ENCODE results near the gene RALBP1.
"Not testable (repeated sequence)": the region's sequence is repeated elsewhere in the genome, so short reads cannot be mapped to it uniquely, and the experiment has no call there.

RALBP1 gene

DNA sequence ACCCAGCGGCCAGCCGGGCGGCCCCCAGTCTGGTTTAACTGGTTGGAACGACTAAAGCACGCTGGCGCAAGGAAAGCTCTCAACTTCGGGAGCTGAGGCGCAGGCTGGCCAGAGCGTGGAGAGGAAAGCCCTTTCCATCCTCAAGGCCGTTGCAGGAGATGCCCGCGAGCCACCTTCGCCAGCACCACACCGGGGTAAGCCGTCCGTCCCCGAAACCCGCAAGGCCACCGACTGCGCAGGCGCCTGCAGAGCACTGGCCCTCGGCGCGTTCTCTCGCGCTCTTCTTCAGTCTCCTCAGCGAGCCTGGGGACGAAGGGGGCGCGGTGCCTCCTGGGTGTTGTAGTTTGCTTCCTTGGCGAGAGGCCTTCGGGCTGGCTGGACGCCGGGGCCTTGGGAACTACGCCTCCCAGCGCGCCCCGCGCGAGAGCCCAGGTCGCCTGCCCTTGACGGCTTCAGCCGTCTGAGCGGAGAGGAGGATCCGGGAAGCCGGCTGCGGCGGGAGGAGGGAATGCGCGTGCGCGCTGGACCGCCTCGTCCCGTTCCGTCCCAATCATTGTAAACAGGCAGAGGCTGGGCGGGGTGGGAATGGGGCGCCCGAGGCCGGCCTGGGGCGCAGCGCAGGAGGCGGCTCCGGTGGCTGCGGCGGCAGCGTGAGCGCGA lies at the start of gene RALBP1:
TSS of gene RALBP1 (plus strand) at position 531 of the 660 bp plus-strand sequence. CDS start 37,533 bp downstream, outside the sequence.
- DNase-seq, result peak; percentile 98

DNA sequence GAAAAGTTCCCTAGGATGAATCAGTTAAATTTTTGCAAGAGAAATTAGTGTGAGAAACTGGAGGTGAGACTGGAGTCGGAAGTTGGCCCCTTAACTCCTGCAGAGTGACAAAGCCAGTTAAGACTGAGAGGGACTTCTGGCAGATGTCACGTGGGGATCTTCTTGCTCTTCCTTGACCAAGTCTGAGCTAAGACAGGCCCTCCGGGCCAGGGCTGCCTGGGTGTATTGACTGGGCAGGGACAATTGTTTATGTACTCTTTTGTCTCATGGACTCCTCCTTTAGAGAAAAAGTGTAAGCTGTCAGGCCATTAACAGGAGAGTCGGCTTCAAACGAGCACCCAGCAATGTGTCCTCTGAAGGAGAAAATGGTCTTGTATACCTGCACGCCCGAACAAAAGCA lies 48.6 kb upstream of the RALBP1 start:
- no peak for DNase-seq

DNA sequence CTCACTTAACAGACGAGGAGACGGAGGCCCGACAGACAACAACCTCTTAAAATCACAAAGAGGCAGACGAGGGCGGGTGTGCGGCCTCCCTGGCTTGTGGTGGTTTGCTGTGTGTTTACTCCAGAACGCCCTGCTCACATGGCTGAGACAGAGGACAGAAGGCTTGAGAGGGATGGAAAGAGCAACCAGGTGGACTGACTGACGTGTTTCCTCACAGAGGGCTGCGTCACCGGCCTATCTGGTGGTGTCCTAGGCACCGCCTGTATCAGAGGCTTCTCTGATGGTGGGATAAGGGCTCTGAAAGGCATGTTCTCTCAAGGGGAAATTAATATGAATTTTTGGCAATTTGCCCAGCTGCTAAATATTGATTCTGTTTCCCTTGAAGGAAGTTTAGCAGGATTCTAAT lies 47.0 kb upstream of the RALBP1 start:
- no peak for DNase-seq

DNA sequence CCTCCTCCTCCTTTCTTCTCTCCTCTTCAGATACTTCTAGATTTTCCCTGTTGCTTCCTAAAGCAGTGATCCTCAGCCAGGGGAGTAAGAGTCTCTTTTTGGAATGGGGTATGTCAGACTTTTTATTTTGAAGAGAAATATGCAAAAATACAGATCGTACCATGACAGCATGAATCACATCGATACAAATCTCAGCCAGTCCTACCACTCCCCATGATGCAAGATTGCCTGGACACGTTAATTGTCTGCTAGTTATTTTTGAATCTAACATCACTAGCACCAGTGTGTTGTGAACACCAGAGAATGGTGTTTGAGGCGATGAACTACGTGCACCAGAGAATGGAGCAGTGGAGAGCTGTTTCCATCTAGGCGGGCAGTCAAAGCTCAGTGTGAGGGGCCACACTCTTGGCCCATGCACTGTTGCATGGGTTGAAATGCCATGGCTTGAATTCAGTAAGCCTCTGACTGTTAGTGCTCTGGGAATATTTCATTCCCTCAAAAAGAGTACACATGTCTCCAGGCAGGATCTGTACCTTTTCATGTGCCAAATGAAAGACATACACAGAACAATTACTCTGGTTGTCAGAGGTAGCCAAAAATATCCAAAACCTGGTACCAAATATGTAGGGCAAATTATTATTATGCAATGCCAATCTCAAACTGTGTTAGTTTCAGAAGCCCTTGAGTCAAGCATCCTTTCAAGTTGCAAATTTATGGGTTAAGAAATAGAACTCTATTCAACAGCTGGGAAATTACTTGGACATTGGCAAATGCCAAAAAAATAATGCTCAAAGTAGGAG lies 46.3 kb upstream of the RALBP1 start:
- no peak for DNase-seq

DNA sequence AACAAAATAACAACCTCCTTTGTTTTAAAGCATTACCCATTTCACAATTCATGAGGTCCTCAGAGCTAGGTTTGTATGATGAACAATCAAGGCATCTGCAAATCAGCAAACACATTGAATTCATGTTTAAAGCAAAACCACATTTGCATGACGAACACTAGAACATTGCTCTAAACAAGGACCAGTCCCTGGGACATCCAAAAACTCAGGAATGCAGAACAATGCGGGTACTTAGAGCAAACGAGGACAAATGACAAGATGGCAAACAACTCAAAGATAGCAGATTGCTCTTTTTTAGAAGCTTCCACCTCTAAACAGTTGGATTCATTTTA lies 45.7 kb upstream of the RALBP1 start:
- DNase-seq, result no peak

DNA sequence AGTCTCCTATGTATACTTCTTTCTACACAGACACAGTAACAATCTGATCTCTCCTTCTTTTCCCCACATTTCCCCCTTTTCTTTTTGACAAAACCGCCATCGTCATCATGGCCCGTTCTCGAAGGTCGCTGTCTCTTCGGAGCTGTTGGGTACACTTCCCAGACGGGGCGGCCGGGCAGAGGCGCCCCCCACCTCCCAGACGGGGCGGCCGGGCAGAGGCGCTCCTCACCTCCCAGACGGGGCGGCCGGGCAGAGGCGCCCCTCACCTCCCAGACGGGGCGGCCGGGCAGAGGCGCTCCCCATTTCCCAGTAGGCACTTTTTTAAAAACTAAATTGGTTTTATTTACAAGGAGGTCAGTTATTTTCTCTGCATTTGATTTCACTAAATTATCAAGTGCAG lies 45.0 kb upstream of the RALBP1 start:
- not testable (repeated sequence) for DNase-seq

DNA sequence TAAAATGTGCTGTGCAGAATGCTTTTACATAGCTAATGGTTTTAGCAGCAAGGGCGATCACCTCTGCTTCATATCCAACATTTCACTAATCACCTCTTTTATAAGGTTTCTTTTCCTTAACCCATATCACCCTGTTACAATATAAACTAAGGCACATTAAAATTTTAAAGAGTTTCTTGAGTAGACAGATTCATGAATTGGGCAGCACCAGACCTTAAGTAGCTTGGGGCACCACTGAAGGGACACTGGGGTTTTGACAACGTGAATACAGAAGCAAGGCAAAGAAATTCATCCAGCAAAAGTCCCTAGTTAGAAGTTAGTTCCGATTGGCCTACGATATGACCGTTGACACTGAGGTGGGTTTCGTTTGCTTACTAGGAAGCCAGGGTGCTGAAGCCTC lies 44.0 kb upstream of the RALBP1 start:
- DNase-seq, result no peak

DNA sequence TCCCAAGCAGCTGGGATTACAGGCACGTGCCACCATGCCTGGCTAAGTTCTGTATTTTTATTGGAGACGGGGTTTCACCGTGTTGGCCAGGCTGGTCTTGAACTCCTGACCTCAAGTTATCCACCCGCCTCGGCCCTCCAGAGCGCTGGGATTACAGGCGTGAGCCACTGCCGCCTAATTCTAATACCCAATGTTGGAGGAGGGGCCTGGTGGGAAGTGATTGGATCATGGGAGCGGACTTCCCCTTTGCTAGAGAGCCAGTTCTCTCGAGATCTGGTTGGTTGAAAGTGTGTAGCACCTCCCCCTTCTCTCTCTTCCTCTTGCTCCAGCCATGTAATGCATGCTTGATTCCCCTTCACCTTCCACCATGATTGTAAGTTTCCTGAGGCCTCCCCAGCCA lies 42.2 kb upstream of the RALBP1 start:
- DNase-seq, result not testable (repeated sequence)

DNA sequence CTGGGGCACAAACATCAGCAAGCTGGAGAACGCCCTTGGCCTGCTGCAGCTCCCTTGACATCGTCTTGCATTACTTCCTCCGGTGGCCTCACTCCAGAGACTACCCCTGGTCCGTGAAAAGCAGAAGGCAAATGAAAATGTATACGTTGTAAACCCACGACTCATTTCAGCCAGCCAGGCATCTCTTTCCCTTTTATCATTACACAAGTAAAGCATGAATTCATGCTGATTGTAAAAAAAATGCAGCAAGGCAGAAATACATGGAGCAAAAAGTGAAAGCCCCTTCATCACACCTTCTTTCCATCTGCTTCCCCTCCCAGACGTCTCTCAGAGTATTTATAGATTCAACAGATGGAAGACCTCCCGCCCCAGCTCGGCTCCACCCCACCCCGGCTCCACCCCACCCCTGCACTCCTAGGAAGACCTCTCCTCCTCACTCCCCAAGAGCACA lies 41.6 kb upstream of the RALBP1 start:
- no peak for DNase-seq

DNA sequence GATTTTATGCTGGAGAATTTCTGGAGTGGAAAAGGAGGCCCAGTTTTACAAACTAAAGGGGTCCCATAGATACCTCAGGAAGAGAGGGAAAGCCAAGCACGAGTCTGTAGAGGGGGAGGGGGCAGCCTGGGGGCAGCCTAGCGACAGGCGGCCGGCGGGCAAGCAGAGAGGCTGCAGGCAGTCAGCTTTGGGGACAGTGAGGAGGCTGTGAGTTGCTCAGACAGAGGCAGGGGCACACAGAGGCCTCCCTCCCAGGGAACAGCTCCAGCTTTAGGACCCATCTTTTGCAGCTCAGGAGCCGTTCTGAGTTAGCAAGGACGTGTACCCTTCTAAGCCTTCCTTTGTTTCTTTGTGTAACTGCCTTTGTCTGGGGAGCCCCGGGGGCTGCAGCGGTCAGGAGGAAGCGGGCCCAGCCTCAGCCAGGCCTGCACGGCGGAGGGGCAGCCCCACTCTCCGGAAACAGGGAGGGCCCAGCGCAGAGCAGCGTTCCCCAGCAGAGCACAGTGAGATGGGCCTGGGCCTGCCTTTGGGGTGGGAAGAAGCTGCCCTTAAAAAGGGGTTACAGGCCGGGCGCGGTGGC lies 41.1 kb upstream of the RALBP1 start:
- no peak for DNase-seq

DNA sequence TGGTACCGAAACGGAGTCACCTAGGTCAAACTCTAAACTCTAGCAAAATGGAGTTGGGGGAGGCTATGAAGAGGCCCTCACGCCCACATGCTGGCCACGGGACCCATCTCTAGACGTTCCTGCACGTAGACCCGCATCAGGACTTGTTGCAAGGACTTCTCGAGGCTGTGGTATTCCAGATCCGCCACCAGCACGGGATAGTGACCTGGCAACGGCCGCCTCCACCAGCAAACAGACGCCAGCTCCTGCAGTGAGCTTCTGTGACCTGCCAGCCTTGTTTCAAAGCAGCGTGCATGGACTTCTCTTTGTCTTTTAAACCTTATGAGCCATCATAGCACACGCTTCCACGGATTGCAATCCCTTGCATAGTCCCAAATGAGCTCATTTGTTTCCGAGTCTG lies 40.3 kb upstream of the RALBP1 start:
- DNase-seq, result no peak

DNA sequence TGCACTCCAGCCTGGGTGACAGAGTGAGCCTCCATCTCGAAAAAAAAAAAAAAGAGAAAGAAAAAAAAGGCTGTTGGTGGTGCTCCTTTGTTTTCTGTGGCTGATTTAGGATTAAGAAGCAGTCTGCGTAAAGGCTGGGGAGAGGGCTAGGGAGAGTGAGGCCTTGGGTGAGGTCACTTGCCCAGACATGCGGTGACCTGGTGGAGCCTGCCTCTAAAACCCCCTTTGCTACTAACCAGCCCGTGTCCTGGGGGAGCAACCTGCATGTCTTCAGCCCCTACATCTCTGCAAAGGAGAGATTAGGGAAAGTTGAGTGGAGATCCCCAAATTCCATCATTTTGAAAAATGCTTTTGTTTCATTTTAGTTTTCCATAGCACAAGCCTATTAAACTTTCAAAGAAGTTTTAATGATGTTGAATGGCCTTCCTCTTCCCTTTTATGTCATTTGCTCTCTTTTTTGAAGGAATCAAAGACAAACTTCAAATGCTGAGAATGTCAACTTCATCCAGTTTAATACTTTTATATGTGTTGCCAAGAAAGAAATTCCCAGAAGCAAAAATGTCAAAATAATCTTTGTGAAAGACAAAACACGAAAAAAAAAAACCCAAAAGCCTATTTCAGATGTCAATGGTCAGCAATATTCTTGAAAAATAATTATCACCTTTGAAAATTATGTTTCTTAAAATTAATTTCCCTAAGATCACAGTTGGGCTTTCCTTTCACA lies 38.9 kb upstream of the RALBP1 start:
- DNase-seq, result no peak

DNA sequence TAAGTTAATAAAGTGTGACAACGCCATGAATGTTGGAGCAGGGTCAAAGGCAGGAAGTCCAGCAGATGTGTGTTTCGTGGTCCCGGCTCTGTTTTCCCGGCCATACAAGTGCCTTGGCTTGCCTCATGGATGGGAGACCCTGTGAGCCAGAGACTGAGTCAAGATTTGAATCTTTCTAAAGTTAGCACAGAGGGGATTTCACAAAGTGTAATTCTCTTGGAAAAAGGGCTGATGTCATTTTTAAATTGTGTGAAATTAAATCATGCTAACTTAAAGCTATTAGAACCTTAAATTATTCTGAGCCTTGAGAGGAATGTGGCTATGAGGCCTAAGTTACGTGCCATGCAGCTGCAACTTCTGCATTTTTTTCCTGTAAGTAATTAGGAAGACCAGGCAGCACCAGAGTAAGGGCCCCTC lies 38.3 kb upstream of the RALBP1 start:
- DNase-seq, result no peak

DNA sequence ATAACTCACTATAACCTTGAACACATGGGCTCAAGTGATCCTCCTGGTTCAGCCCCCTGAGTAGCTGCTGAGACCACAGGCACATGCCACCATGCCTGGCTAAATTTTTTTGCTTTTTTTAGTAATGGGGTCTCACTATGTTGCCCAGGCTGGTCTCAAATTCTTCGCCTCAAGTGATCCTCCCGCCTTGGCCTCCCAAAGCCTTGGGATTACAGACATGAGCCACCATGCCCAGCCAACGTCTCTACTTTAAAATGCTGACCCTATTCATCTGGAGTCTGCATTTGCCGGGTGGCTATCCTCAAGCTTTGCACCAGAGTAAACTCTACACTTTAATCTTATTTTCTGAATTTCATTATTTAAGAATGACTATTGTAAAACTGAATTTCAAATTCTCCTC lies 37.6 kb upstream of the RALBP1 start:
- no peak for DNase-seq

DNA sequence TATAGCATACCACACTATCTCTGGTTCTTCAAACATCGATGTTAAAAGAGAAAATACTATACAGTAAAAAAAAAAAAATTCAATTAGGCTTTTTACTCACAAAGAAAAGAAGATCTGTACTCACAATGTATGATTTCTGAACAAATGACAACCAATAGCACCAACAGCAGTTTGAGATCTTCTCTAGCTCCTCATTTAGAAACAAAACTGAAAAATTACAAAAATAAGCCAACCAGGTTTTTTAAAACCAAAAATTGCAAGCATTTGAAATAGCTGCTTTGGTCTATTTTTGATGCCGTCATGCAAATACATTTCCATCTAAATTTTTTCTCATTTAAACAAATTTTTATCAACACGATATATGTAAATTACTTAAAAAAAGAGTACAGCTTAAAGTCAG lies 34.3 kb upstream of the RALBP1 start:
- no peak for DNase-seq

DNA sequence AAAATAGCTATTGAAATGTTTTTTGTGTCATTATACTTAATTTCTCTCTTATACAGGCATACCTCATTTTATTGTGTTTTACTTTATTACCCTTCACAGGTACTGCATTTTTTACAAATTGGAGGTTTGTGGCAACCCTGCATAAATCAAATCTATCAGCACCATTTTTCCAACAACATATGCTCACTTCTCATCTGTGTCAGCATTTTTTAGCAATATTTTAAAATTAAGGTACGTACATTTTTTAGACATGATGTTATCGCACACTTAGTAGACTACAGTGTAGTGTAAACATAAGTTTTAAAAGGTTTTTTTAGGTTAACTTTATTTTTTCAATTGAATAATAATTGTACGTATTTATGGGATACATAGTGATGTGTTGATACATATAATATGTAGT lies 30.8 kb upstream of the RALBP1 start:
- no peak for DNase-seq

DNA sequence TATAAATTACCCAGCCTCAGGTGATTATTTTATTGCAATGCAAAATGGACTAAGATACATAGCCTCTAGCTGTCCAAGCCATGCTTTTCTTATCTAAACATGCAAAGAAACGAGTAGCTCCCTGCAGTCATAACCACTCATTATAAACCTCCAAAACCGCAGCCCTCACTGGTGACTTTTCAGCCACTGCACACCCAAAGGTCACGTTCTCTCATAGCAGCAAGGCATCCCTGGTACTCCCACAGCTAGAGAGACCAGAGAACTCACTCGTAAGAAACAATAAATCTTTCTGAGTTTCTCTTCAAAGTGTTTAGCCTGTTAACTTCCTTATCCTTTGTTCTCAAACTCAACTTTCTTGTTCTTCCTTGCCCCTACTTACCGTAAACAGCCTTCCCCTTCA lies 28.5 kb upstream of the RALBP1 start:
- DNase-seq, result no peak

DNA sequence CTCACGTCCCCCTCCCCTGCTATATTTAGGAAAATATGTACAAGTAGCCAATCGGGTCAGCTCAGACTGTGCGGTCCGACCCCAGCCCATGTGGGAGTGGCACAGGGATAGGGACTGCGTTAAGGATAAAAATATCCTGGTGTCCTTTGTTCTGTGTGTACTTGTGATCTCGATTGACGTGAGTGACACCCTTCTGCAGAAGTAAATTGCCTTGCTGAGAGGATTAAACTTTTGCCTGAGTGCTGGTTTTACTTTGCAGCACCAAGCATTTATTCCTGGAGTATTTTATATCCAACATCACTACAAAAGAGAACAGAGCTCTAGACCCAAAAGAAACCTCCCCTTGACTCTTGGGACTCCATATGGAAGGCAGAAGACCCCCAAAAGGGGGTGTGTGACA lies 28.0 kb upstream of the RALBP1 start:
- DNase-seq, result no peak

DNA sequence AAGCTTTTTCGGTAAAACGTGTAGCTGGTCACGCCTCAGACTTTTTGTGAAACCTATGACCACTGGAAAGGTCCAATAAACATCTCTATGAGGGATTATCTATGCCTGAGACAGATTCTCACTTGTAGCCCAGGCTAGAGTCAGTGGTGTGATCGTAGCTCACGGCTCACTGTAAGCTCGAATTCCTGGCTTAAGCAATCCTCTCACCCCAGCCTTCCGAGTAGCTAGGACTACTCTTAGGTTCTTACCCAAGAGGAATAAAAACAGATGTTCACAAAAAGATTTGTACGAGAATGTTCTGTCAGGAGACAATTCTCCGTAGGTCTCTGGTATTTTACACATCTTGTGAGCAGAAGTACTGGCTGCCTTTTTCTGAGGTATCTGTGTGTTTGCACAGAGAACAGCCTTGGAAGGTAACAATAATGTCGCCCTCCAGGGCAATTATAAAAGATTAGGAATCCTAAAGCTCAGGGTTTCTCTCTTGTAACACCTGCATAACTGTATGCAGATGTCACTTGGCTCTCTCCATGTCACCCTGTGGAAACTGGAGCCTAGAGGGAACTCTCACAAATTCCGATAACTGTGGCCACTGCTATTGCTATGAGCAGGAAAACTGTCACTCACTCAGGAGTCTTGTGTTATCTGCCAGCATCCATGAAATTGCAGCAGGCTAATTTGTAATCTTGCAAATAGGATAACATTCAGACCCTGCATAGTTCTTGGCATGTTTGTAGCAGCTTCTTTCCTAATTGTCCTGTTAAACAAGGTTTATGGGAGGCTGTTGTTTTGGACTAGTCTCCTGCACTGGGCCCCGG lies 25.5 kb upstream of the RALBP1 start:
- DNase-seq, result no peak

DNA sequence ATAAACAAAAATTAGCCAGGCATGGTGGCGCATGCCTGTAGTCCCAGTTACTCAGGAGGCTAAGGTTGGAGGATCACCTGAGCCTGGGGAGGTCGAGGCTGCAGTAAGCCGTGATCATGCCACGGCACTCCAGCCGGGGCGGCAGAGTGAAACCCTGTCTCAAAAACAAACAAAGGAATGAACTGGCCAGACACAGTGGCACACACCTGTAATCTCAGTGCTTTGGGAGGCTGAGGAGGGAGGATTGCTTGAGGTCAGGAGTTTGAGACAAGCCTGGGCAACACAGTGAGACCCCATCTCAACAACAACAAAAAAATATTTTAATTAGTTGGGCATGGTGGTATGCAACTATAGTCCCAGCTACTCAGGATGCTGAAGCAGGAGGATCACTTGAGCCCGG lies 24.4 kb upstream of the RALBP1 start:
- not testable (repeated sequence) for DNase-seq

DNA sequence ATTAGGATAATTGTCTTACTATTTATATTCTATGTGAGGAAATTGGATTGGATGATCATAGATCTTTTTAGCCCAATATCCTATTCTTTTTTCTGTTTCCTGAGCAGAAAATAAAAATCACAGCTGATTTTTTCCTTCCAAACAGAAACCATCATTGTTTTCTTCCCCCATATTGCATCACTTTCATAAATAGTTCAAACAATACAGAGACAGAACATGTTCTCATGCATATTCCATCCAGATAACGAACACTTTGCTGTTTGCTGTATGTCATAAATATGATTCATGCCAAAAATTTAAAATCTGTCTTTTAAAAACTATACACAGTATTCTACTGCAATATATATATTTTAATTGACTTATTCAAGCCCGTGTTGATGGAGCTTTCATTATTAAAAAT lies 22.0 kb upstream of the RALBP1 start:
- no peak for DNase-seq

DNA sequence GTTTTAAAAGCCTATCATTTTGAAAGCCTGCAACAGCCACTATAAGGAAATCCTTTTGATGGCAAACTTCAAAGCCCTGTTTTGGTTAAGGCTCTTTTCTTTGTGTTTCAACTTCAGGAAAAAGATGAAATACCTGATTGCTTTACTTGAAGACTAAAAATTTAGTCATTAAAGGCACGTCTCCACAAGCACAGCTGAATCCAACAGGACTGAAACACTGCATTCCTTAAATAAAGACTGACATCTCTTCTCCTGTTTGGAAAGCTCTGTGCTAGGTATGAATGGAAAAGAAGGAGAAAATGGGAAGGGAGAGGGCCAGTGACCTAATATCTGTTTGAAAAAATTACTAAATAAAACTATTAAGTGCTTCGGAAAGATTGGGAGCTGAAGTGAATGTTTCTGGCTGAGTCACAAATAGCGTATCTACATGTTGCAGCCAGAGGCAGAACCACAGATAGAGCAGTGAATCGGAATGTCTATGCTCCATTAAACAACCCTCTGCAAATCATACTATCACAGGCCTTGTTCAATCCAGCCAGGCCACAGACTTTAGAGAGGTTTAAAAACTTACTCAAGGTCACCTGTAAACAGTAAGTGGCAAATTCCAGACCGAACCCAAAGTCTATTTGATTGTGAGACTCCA lies 21.1 kb upstream of the RALBP1 start:
- no peak for DNase-seq

Data from CD4-positive, alpha-beta T cell treated with Interleukin-10 for 1 hour (primary cell).